HUDEP-2 (cell line): Measurements from ENCODE around the gene AK8.

ENCODE experiments used
- DNase-seq, 76 experiments: peaks; one replicate each; lab custom pipeline; 2025; ENCODE audit not compliant: unreplicated experiment in 76 of 76; lab: John Stamatoyannopoulos, UW

Gene AK8

GRCh38 chr9:132861666-132862065, 16.4 kb downstream of the AK8 start:
- DNase-seq, result no peak

GRCh38 chr9:132858751-132859150, 19.3 kb downstream of the AK8 start:
- no peak for DNase-seq

GRCh38 chr9:132857616-132858342, 20.3 kb downstream of the AK8 start:
- no peak for DNase-seq

- DNase-seq, result no peak
These were observed 21.1 kb downstream of the AK8 start for GRCh38 chr9:132857031-132857430.

- no peak for DNase-seq
These were observed 22.2 kb downstream of the AK8 start for GRCh38 chr9:132855904-132856303.

- DNase-seq, result no peak
These were observed 23.3 kb downstream of the AK8 start for GRCh38 chr9:132854832-132855231.

GRCh38 chr9:132853482-132853881, 24.6 kb downstream of the AK8 start:
- DNase-seq, result no peak

- DNase-seq, result peak in 14 of 76 experiments; percentile 6 to 46 (median 18)
These were observed 28.8 kb downstream of the AK8 start for GRCh38 chr9:132849185-132849706.

- DNase-seq, result no peak
These were observed 31.1 kb downstream of the AK8 start for GRCh38 chr9:132846918-132847515.

- no peak for DNase-seq
These were observed 31.8 kb downstream of the AK8 start for GRCh38 chr9:132846109-132846917.

- no peak for DNase-seq
These were observed 35.7 kb downstream of the AK8 start for GRCh38 chr9:132842124-132843044.

GRCh38 chr9:132840980-132841379, 37.1 kb downstream of the AK8 start:
- no peak for DNase-seq

GRCh38 chr9:132838291-132838690, 39.8 kb downstream of the AK8 start:
- DNase-seq, result no peak

- DNase-seq, result no peak
These were observed 40.4 kb downstream of the AK8 start for GRCh38 chr9:132837501-132838286.

- no peak for DNase-seq
These were observed 43.7 kb downstream of the AK8 start for GRCh38 chr9:132834343-132834742.

- no peak for DNase-seq
These were observed 44.4 kb downstream of the AK8 start for GRCh38 chr9:132833550-132834121.

- DNase-seq, result no peak
These were observed 45.8 kb downstream of the AK8 start for GRCh38 chr9:132832171-132832881.

GRCh38 chr9:132828201-132828770, 49.8 kb downstream of the AK8 start:
- DNase-seq, result no peak
